ENCODE measurements around the gene SCML2.

- TF ChIP-seq CTCF (IDR thresholded peaks at IDR 0.05; ENCODE audit: low read length), result no peak
- TF ChIP-seq EZH2phosphoT487 (IDR thresholded peaks at IDR 0.05; ENCODE audit: low read length), result no peak
- no peak for TF ChIP-seq EZH2 (optimal IDR thresholded peaks at IDR 0.05; ENCODE audit: low read depth, low read length)
These were observed 83.2 kb downstream of the SCML2 start for GRCh38 chrX:18271309-18271708.
